H1 (cell line): Measurements from ENCODE around the gene MFGE8. TPM values are rescaled to one million over a fixed set of nuclear protein-coding genes. Genes with fewer than 3 reads are reported as not detected.

Experiments
- CTCF ChIA-PET: fragments of 300-600 bp; sonication (Branson Sonifier 250); formaldehyde crosslinking; loops from one replicate; lab custom pipeline; 2021; ENCODE audit not compliant: partially characterized antibody; lab: Charles Lee
- POLR2A ChIA-PET: fragments of 300-600 bp; sonication (Branson Sonifier 250); formaldehyde crosslinking; loops from one replicate; lab custom pipeline; 2021; ENCODE audit warnings: inconsistent platforms; ENCODE audit not compliant: partially characterized antibody; lab: Charles Lee
- DNase-seq, 2 experiments: peaks; one replicate each; pipeline versions ENCODE4 v3.0.0 to v3.0.0-alpha.2; 2010 to 2022; ENCODE audit warnings: low spot score in 2 of 2, low read depth in 1 of 2, mixed read lengths in 1 of 2
- FAIRE-seq: peaks from 2 replicates; lab custom pipeline; 2011; peaks lifted over from hg19 to GRCh38; lab: Jason Lieb, UNC
- H2AFZ ChIP-seq: 2 replicates; pipeline ENCODE4 v1.8.1; 2012; ENCODE audit warnings: low read length, inconsistent platforms
- H2AK5ac ChIP-seq: 2 replicates; pipeline ENCODE4 v1.6.1; 2013; ENCODE audit warnings: low read depth, low read length
- H2BK120ac ChIP-seq: replicated peaks from 2 replicates; pipeline ENCODE3; 2013; ENCODE audit warnings: low read depth, low read length, inconsistent platforms
- H2BK12ac ChIP-seq: 2 replicates; pipeline ENCODE4 v1.6.1; 2013; ENCODE audit warnings: low read depth, low read length
- H2BK15ac ChIP-seq: 2 replicates; pipeline ENCODE4 v1.6.1; 2013; ENCODE audit warnings: low read length
- H2BK20ac ChIP-seq: 2 replicates; pipeline ENCODE4 v1.6.1; 2013; ENCODE audit warnings: low read length
- H2BK5ac ChIP-seq: 2 replicates; pipeline ENCODE4 v1.6.1; 2013; ENCODE audit warnings: low read depth, low read length
- H3K14ac ChIP-seq: 2 replicates; pipeline ENCODE4 v1.6.1; 2013; ENCODE audit warnings: inconsistent platforms; ENCODE audit not compliant: insufficient read length
- H3K18ac ChIP-seq: 2 replicates; pipeline ENCODE4 v1.6.1; 2013; ENCODE audit warnings: low read length; ENCODE audit errors: extremely low read depth
- H3K23ac ChIP-seq: 2 replicates; pipeline ENCODE4 v1.6.1; 2013; ENCODE audit warnings: inconsistent platforms; ENCODE audit not compliant: insufficient read length
- H3K23me2 ChIP-seq: 2 replicates; pipeline ENCODE4 v1.6.1; 2013; ENCODE audit warnings: low read depth, low read length
- H3K27ac ChIP-seq: 2 replicates; pipeline ENCODE4 v1.6.1; 2011; ENCODE audit warnings: low read depth, low read length, inconsistent platforms
- H3K27me3 ChIP-seq, 4 experiments: replicated peaks in 1 of 4; 1 replicate in 1 of 4; 2 replicates in 3 of 4; pipeline versions ENCODE4 v1.6.1 to v1.8.1; 2011 to 2013; ENCODE audit warnings: low read length in 3 of 4, mild to moderate bottlenecking in 3 of 4, inconsistent platforms in 2 of 4, mixed read lengths in 2 of 4, moderate library complexity in 1 of 4; ENCODE audit not compliant: control insufficient read depth in 3 of 4, insufficient read depth in 3 of 4; ENCODE audit errors: extremely low read depth in 1 of 4
- H3K36me3 ChIP-seq, 4 experiments: 2 replicates each; pipeline versions ENCODE4 v1.6.1 to v1.8.1; 2011 to 2013; ENCODE audit warnings: mild to moderate bottlenecking in 4 of 4, low read length in 3 of 4, moderate library complexity in 2 of 4, control low read depth in 1 of 4, inconsistent platforms in 1 of 4; ENCODE audit not compliant: insufficient read depth in 4 of 4, control insufficient read depth in 2 of 4
- H3K4ac ChIP-seq: replicated peaks from 2 replicates; pipeline ENCODE3; 2013; ENCODE audit warnings: low read length, low read depth, mixed read lengths, inconsistent platforms; ENCODE audit not compliant: insufficient read length
- H3K4me1 ChIP-seq, 4 experiments: replicated peaks in 1 of 4; 1 replicate in 1 of 4; 2 replicates in 3 of 4; pipeline versions ENCODE4 v1.6.1 to v1.8.1; 2011 to 2013; ENCODE audit warnings: low read length in 3 of 4, inconsistent platforms in 2 of 4, mixed read lengths in 1 of 4; ENCODE audit not compliant: insufficient read depth in 4 of 4, control insufficient read depth in 3 of 4
- H3K4me2 ChIP-seq, 2 experiments: 2 replicates each; pipeline versions ENCODE4 v1.6.1 to v1.8.1; 2011 to 2013; ENCODE audit warnings: low read depth in 2 of 2, low read length in 2 of 2, control low read depth in 1 of 2, inconsistent platforms in 1 of 2, mild to moderate bottlenecking in 1 of 2; ENCODE audit not compliant: insufficient read depth in 1 of 2
- H3K4me3 ChIP-seq, 4 experiments: fragments of 200-600, 300-600 bp in 1 of 4; sonication (generic), shearing (Covaris generic), sonication (Bioruptor Twin) in 1 of 4; 2 replicates each; pipeline versions ENCODE4 v1.5.1 to v1.8.1; 2011 to 2016; ENCODE audit warnings: low read length in 4 of 4, low read depth in 3 of 4, control low read depth in 2 of 4, inconsistent platforms in 2 of 4, mild to moderate bottlenecking in 2 of 4, mixed read lengths in 1 of 4, moderate library complexity in 1 of 4; ENCODE audit not compliant: insufficient read depth in 2 of 4; ENCODE audit errors: extremely low read depth in 1 of 4
- H3K56ac ChIP-seq: replicated peaks from 2 replicates; pipeline ENCODE3; 2013; ENCODE audit warnings: low read depth, mild to moderate bottlenecking, mixed read lengths, low read length, inconsistent platforms; ENCODE audit not compliant: insufficient read length
- H3K79me1 ChIP-seq: 2 replicates; pipeline ENCODE4 v1.6.1; 2013; ENCODE audit warnings: low read depth, low read length, control low read depth
- H3K79me2 ChIP-seq, 2 experiments: 2 replicates each; pipeline versions ENCODE4 v1.6.1 to v1.8.1; 2012 to 2013; ENCODE audit warnings: low read length in 2 of 2, mild to moderate bottlenecking in 2 of 2, inconsistent platforms in 1 of 2; ENCODE audit not compliant: insufficient read depth in 2 of 2, control insufficient read depth in 1 of 2
- H3K9ac ChIP-seq, 4 experiments: replicated peaks in 1 of 4; 1 replicate in 1 of 4; 2 replicates in 3 of 4; pipeline versions ENCODE4 v1.6.1 to v1.8.1; 2011 to 2013; ENCODE audit warnings: low read depth in 3 of 4, low read length in 3 of 4, control low read depth in 2 of 4, mild to moderate bottlenecking in 2 of 4, moderate library complexity in 2 of 4, inconsistent platforms in 1 of 4; ENCODE audit errors: extremely low read depth in 1 of 4
- H3K9me3 ChIP-seq, 2 experiments: 2 replicates each; pipeline versions ENCODE4 v1.6.1 to v1.8.1; 2012 to 2013; ENCODE audit warnings: mild to moderate bottlenecking in 2 of 2, moderate library complexity in 2 of 2, control low read depth in 1 of 2, inconsistent platforms in 1 of 2, low read depth in 1 of 2, low read length in 1 of 2, mixed read lengths in 1 of 2; ENCODE audit not compliant: insufficient read depth in 2 of 2
- H4K20me1 ChIP-seq, 2 experiments: replicated peaks in 1 of 2; 2 replicates each; pipeline versions ENCODE3 to v1.8.1; 2011 to 2013; ENCODE audit warnings: inconsistent platforms in 2 of 2, low read length in 2 of 2, mild to moderate bottlenecking in 1 of 2; ENCODE audit not compliant: insufficient read depth in 2 of 2, control insufficient read depth in 1 of 2
- H4K5ac ChIP-seq: 2 replicates; pipeline ENCODE4 v1.6.1; 2013; ENCODE audit warnings: low read length, low read depth, mixed read lengths, inconsistent platforms; ENCODE audit not compliant: insufficient read length
- H4K8ac ChIP-seq: 2 replicates; pipeline ENCODE4 v1.8.0; 2013; ENCODE audit warnings: mild to moderate bottlenecking, moderate library complexity, low read length, inconsistent platforms; ENCODE audit not compliant: insufficient read depth; ENCODE audit errors: extremely low read depth
- H4K91ac ChIP-seq: replicated peaks from 2 replicates; pipeline ENCODE3; 2013; ENCODE audit warnings: low read length, mixed read lengths, inconsistent platforms; ENCODE audit not compliant: insufficient read length
- ASH2L ChIP-seq: fragments of 200-600, 300-600 bp; sonication (generic); IDR thresholded peaks from one replicate; pipeline ENCODE4 v1.7.1; 2017; ENCODE audit warnings: low read length
- BRCA1 ChIP-seq: IDR thresholded peaks from 2 replicates; pipeline ENCODE4 v1.6.1; 2012; ENCODE audit warnings: low read depth, low read length, improper control_type of control experiment
- CHD2 ChIP-seq: IDR thresholded peaks from 2 replicates; pipeline ENCODE4 v1.6.1; 2012; ENCODE audit warnings: low read length, improper control_type of control experiment
- EGR1 ChIP-seq: IDR thresholded peaks from 2 replicates; pipeline ENCODE4 v1.6.1; 2011; ENCODE audit warnings: low read depth, low read length, borderline replicate concordance
- NRF1 ChIP-seq: IDR thresholded peaks from 2 replicates; pipeline ENCODE4 v1.6.1; 2011; ENCODE audit warnings: mild to moderate bottlenecking, low read depth, low read length, improper control_type of control experiment
- RFX5 ChIP-seq: IDR thresholded peaks from 2 replicates; pipeline ENCODE4 v1.6.1; 2011; ENCODE audit warnings: low read depth, low read length, improper control_type of control experiment, borderline replicate concordance
- RNF2 ChIP-seq: fragments of 200-900, 300-1000 bp; sonication (generic); IDR thresholded peaks from 2 replicates; pipeline ENCODE4 v1.7.1; 2016; ENCODE audit warnings: borderline replicate concordance, low read depth, mild to moderate bottlenecking, antibody characterized with exemption, low read length; ENCODE audit not compliant: poor library complexity, severe bottlenecking; ENCODE audit errors: missing control alignments
- SAP30 ChIP-seq: fragments of 300-600 bp; sonication (generic); IDR thresholded peaks from 2 replicates; pipeline ENCODE4 v1.7.1; 2012; ENCODE audit warnings: low read length, moderate library complexity, mild to moderate bottlenecking, inconsistent platforms; ENCODE audit not compliant: insufficient read depth, insufficient replicate concordance
- TAF7 ChIP-seq: optimal IDR thresholded peaks from 2 replicates; pipeline ENCODE3; 2011; ENCODE audit warnings: low read depth, mild to moderate bottlenecking, inconsistent platforms, low read length, moderate library complexity, borderline replicate concordance
- WGBS, 2 experiments: shearing (Covaris generic) in 1 of 2; methylation state at CpG; one replicate each; pipeline versions ENCODE4 v1.1.6 to v1.1.7; 2013 to 2015; ENCODE audit warnings: low lambda C conversion rate in 2 of 2, mixed read lengths in 2 of 2, inconsistent platforms in 1 of 2, low coverage in 1 of 2, missing lambda C conversion rate in 1 of 2; ENCODE audit not compliant: insufficient replicate concordance in 2 of 2, insufficient coverage in 1 of 2, insufficient read length in 1 of 2; ENCODE audit errors: extremely low coverage in 1 of 2, missing lambda C conversion rate in 1 of 2; 5-methylcytosine and 5-hydroxymethylcytosine counted together
- polyA plus RNA-seq, 7 experiments: library from polyadenylated mRNA; depleted of rRNA in 3 of 7; stranded (reverse) in 5 of 7; unstranded in 2 of 7; fragments of >200 nt in 5 of 7; fragments of 200-250 nt in 2 of 7; gene quantifications; 1 replicate in 5 of 7; 2 replicates in 1 of 7; 4 replicates in 1 of 7; pipeline versions ENCODE4 v1.2.1 to v1.2.3, GENCODE V29; 2011 to 2013; ENCODE audit warnings: missing spikeins in 2 of 7, mixed read lengths in 2 of 7
- total RNA-seq: library from RNA; stranded (reverse); fragmentation: NEBNext Ultra II Directional; extraction: Animal tissue kit (Norgen Biotek cat#: 25700); gene quantifications from 2 replicates; pipeline ENCODE4 v1.2.1, GENCODE V29; 2021

The MFGE8 gene
- total and polyA plus RNA-seq, 2 of the 8 experiments (the other 6 are each of a cell fraction or from before 2014, with no cell fraction given): 1,237 to 2,117 TPM

DNA sequence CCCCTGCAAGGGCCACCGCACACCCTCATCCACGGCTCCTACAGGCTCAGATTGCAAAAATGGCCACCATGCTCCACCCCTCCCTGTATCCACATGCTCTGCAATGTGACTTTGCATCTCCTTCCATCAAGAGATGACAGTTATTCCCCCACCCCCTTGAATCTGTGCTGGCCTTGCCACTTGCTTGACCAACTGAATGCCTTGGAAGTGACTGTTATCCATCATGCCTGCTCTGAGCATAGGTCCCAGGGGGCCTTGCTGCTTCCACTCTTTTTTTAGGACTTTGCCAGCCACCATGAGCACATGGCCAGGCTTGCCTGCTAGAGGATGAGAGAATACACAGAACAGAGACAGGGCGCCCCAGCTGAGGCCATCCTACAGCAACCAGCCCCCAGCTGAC, 31.4 kb downstream of the MFGE8 start:
- H3K9ac ChIP-seq: no peak overlapping the region
- CTCF ChIA-PET: interaction anchor here (0.9 to 6.8 kb wide), 7 partner anchors 10 to 286 kb away, joined by 3 to 95 read pairs (median 3); partner anchors contain the start of gene HAPLN3
- FAIRE-seq (no peak), DNase-seq (no peak)
- peaks cover 6 to 26% (median 21%) of the 10 kb centered on the region in 4 experiments; a peak in 7 of 8 replicates for H3K36me3 ChIP-seq
- no peak overlapping the region for H4K91ac ChIP-seq
- H3K23ac ChIP-seq: no peak overlapping the region
- H3K27me3 ChIP-seq: no peaks in the 10 kb centered on the region; a peak in 1 of 7 replicates
- H3K56ac ChIP-seq: no peak overlapping the region
- no peak overlapping the region for H3K27ac ChIP-seq
- peaks cover 0 to 12% (median 5%) of the 10 kb centered on the region in 4 experiments; a peak in 5 of 7 replicates for H3K4me1 ChIP-seq
- H3K4ac ChIP-seq: no peak overlapping the region
- H3K14ac ChIP-seq: no peak overlapping the region
- peak overlapping the region; percentile 2 for H4K5ac ChIP-seq
- no peaks in the 10 kb centered on the region for H3K79me1 ChIP-seq
- H2BK12ac ChIP-seq: no peak overlapping the region
- H2BK20ac ChIP-seq: no peak overlapping the region
- no peaks in the 10 kb centered on the region for H3K9me3 ChIP-seq
- no peak overlapping the region; the same call in 1 of the 2 replicates for H3K18ac ChIP-seq
- WGBS, 2 experiments: 93% methylated on average over 3 of the region's 3 CpGs; no CpG with 5 or more reads in 1 of the 2 experiments
- no peak overlapping the region for H4K8ac ChIP-seq
- H3K4me3 ChIP-seq: no peak overlapping the region
- H2BK5ac ChIP-seq: no peak overlapping the region
- no peak overlapping the region for H2AK5ac ChIP-seq
- H3K4me2 ChIP-seq: no peak overlapping the region
- H2AFZ ChIP-seq: no peak overlapping the region
- H3K23me2 ChIP-seq: 0 out of 2 replicates have a peak, but pooled peaks cover 2% of the 10 kb centered on the region
- POLR2A ChIA-PET: interaction anchor here (1.1 to 22.7 kb wide), 4 partner anchors 9 to 112 kb away, joined by 5 to 361 read pairs (median 86); partner anchors contain the start of genes HAPLN3 and MFGE8
- H2BK120ac ChIP-seq: no peak overlapping the region
- peaks cover 0 to 2% of the 10 kb centered on the region in 2 experiments for H4K20me1 ChIP-seq
- H3K79me2 ChIP-seq: peaks cover 0 to 9% of the 10 kb centered on the region in 2 experiments; a peak in 1 of 4 replicates
- no peak overlapping the region for H2BK15ac ChIP-seq
- TF ChIP-seq RFX5 (no peak), EGR1 (no peak), ASH2L (no peak), NRF1 (no peak), TAF7 (no peak), CHD2 (no peak), SAP30 (no peak), RNF2 (no peak), BRCA1 (no peak)
